ENCODE data around the gene DNAAF8.

Gene DNAAF8

GRCh38 chr16:4787627-4788482, 53.5 kb downstream of the DNAAF8 start, which contains the start of gene SEPTIN12:
Gene SEPTIN12, minus strand, starts transcription at chr16:4788345. Its CDS starts 700 bp downstream, at chr16:4787645.
- DNase-seq = no peak

GRCh38 chr16:4788489-4788889, 54.2 kb downstream of the DNAAF8 start:
- DNase-seq = no peak

- no peak for DNase-seq
Measured at GRCh38 chr16:4788910-4789309, 54.6 kb downstream of the DNAAF8 start.

GRCh38 chr16:4790261-4790660, 55.9 kb downstream of the DNAAF8 start:
- DNase-seq = no peak

GRCh38 chr16:4790871-4791270, 56.5 kb downstream of the DNAAF8 start:
- no peak for DNase-seq

GRCh38 chr16:4792951-4793513, 58.7 kb downstream of the DNAAF8 start:
- DNase-seq = no peak

- DNase-seq = peak; percentile 67
Measured at GRCh38 chr16:4795181-4795827, 61.0 kb downstream of the DNAAF8 start, which contains the start of gene SMIM22. Gene SMIM22, plus strand, starts transcription at chr16:4795369. Its CDS starts 366 bp downstream, at chr16:4795735.

GRCh38 chr16:4795828-4796572, 61.7 kb downstream of the DNAAF8 start:
- DNase-seq = no peak

GRCh38 chr16:4796982-4797804, 62.9 kb downstream of the DNAAF8 start:
- DNase-seq = no peak

GRCh38 chr16:4797805-4798252, 63.5 kb downstream of the DNAAF8 start:
- no peak for DNase-seq

GRCh38 chr16:4798456-4798855, 64.1 kb downstream of the DNAAF8 start:
- DNase-seq = no peak
